ENCODE measurements around the gene FBXO47.

Gene FBXO47, protein sequence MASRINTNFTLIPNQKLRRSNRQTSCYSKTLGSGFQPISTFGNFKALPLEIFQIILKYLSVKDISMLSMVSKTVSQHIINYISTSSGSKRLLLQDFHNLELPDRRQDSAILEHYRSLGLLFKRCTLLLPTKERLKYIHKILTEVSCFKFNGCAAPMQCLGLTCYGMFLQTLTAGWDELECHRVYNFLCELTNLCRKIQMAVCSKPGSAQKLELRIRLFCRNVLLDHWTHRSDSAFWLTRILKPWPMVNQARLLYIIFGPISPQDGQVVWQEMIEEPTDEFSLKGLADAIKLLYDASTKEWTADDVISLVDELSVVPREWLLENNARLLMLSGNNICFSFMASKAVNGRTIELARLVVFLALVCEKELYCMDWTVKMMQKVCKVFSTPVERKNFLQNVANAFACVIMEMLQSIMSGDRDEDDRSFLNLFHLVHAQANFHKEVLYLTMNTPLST

DNA sequence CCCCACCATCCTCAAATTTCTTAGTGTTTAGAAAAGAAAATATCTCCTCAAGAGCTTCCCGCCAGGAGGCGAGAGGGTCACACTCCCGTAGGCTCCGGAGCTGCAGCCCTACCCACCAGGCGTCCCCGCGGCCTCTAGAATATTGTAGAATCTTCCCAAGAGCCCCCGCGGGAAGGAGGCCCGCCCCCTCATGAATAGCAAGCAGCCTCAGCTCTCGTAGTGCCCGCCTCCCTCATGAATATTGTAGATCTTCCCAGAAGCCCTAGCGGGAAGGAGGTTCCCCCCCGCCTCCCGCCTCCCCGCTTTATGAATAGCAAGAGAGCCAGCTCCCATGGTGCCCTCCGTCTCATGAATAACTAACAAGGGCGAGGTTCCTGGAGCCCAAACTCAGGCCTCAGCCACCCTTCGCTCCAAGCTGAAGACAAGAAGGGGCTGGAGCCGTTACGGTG lies at the start of gene FBXO47:
TSS of gene FBXO47 (minus strand) at position 114 of the 449 bp plus-strand sequence. CDS start 4,378 bp downstream, outside the sequence.
- peak; percentile 63 to 77 for DNase-seq (ENCODE audit: low read depth in 2 of 2, low spot score in 1 of 2)

DNA sequence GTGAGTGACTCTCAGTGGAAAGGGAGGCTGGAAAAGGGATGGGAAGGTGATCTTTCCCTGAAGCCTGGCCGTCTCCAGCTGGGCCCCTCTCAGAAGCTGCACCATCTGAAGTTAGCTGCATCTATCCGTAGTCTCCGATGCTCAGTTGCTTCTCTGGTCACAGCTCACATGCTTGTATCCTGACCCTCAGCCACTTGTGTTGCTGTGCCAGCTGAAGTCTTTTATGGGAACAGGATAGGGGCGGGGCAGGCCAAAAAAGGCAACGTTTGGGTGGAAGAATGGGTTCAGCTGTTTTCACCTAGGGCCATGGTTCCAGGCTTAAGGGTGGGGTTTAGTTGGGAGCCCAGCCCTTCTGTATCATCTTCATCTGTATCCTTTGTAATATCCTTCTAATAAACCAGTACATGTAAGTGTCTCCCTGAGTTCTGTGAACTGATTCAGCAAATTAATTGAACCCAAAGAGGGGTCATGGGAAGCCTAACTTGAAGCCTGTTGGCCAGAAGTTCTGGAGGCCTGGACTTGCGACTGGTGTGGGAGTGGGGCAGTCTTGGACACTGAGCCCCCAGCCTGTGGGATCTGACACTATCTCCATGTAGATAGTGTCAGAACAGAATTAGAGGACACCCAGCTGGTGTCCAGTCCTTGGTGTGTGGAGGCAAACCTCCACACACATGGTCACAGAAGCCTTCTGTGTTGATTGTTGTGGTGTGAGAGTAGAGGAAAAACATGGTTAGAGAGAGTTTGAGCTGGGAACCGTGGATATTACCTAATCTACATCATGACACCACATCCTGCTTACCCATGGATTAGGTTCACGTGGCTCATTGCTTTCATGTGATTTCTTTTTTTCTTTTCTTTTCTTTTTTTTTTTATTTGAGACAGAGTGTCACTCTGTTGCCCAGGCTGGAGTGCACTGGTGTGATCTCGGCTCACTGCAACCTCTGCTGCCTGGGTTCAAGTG lies 49.3 kb upstream of the FBXO47 start:
- no peak for DNase-seq (ENCODE audit: low read depth in 2 of 2, low spot score in 1 of 2)

DNA sequence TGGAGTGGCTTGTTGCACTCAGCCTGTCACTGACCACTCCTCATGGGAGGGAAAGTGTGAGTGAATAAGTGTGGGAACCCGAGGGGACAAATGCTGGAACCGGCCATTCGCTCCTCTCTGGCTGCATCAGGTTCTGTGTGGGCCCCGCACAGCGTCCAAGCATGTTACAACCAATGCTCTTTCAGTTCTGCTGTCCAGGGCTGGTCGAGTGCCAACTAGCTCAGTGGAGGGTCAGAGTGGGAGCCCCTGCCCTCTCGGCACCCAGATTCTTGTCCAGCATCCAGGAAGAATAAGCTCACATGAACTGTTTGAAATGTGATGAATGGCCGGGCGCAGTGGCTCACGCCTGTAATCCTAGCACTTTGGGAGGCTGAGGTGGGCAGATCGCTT lies 48.3 kb upstream of the FBXO47 start:
- DNase-seq (ENCODE audit: low read depth in 2 of 2, low spot score in 1 of 2) = no peak

DNA sequence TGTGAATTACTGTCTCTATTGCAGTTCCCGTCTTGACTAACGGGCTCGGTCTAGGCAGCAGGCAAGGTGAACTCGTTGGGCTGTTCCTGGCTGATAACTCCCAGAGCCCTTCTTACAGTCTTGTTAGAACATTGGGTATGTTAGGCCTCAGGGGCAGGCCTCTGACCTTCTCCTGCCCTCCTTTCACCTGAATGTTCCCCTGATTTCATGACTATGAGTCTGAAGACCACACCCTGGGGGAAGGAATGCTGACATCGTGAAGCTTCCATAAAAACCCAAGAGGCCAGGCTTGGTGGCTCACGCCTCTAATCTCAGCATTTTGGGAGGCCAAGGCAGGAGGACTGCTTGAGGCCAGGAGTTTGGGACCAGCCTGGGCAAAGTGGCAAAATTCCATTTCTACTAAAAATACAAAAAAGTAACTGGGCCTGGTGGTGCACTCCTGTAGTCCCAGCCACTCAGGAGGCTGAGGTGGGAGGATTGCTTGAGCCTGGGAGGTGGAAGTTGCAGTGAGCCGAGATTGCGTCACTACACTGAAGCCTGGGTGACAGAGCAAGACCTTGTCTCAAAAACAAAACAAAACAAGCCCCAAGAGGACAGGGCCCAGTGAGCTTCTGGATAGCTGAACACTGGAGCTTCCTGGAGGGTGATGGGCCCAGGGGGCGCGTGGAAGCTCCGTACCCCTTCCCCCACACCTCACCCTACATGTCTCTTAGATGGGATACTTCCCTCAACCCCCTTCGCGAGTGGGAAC lies 47.8 kb upstream of the FBXO47 start:
- DNase-seq (ENCODE audit: low read depth in 2 of 2, low spot score in 1 of 2) = no peak

DNA sequence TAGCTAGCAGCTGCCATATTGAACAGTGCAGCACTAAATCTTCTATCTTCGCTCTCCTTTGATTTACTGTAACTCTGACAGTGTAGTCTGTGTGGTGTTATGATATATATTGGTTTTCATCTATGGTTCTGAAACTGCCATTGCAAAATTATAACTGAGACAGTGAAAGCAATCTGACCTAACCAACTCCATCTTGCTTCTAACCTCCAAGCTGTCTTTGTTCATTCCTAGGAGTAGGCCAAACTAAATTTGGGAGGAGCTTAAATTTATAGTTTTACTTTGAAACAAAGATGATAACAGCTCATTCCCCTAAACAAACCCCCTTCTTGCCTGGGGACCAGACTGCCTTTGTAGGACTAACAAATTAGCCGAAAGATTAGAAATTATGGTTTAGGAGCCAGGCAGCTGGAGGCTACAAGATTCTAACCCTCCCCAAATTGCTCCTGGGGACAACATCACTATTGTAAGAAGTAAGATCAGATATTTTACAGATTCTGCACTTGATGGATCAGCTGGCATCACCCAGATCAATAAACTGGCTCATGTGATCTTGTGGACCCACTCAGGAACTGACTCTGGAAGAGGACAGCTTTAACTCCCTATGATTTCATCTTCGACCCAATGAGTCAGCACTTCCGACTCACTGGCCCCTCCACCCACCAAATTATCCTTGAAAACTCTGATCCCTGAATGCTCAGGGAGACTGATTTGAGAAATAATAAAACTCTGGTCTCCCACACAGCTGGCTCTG lies 47.0 kb upstream of the FBXO47 start:
- DNase-seq (ENCODE audit: low read depth in 2 of 2, low spot score in 1 of 2) = no peak

DNA sequence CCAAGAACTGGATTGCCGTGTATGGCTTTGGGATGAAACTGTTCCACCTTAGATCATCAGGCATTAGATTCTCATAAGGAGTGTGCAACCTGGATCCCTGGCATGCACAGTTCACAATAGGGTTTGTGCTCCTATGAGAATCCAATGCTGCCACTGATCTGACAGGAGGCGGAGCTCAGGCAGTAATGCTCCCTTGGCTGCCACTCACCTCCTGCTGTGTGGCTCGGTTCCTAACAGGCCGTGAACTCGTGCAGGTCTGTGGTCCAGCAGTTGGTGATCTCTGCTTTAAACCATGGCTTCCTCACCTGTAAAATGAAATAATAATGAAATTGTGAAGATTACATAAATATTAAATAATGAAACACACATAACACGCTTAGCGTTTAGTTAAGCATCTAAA lies 45.5 kb upstream of the FBXO47 start:
- no peak for DNase-seq (ENCODE audit: low read depth in 2 of 2, low spot score in 1 of 2)

DNA sequence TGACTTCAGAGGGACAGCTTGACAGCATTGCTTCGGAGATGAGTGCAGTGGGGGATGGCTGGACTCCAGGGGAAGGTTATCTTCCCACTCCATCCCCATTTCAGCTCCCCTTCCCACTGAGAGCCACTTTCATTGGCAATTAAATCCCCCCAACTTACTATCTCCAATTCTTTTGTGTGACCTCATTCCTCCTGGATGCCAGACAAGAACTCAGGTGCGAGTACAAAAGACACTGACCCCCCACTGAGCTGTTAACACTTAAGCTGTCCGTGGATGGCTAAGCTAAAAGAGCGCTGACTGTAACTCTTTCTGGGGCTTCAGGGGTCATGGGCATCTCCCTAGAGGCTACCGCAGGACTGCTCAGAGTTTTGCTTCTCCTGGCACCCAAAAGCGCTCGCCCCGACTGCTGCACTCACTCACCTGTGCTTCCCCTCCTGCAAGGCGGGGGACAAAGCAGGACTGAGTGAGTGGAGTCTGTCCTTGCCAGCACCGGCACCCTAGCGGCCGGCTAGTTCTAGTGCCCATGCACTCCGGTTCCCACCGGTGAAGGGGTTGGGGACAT lies 44.8 kb upstream of the FBXO47 start:
- no peak for DNase-seq (ENCODE audit: low read depth in 2 of 2, low spot score in 1 of 2)

DNA sequence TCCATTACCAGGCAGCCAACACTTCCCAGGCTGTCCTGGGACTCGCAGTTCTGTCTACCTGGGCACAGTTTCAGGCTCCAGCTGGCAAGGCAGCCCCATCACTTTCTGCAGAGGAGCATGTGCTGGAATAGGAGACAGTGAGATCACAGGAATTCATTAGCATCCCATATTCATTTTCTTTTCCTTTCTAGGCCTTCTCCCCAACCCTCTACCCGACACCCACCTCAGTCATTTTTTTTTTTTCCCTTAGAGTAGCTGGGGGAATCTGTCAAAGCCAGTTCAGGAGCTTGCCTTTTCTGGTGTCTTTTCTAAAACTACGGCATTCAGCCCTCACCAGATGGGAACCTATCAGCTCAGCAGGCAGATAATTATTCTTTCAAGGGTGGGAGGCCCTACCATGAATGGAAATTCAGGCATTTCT lies 42.4 kb upstream of the FBXO47 start:
- no peak for DNase-seq (ENCODE audit: low read depth in 2 of 2, low spot score in 1 of 2)

DNA sequence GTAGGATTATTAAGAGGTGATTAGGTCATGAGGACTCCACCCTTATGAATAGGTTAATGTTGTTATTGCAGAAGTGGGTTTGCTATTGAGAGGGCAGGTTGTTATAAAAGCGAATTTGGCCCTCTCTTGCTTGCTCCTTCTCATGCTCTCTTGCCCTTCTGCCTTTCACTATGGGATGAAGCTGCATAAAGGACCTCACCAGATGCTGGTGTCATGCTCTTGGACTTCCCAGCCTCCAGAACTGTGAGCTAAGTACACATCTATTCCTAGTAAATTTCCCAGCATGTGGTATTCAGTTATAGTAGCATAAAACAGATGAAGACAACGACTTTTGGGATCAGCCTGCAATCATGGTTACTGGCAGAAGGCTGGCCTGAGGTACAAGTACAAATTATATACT lies 41.4 kb upstream of the FBXO47 start:
- no peak for DNase-seq (ENCODE audit: low read depth in 2 of 2, low spot score in 1 of 2)

DNA sequence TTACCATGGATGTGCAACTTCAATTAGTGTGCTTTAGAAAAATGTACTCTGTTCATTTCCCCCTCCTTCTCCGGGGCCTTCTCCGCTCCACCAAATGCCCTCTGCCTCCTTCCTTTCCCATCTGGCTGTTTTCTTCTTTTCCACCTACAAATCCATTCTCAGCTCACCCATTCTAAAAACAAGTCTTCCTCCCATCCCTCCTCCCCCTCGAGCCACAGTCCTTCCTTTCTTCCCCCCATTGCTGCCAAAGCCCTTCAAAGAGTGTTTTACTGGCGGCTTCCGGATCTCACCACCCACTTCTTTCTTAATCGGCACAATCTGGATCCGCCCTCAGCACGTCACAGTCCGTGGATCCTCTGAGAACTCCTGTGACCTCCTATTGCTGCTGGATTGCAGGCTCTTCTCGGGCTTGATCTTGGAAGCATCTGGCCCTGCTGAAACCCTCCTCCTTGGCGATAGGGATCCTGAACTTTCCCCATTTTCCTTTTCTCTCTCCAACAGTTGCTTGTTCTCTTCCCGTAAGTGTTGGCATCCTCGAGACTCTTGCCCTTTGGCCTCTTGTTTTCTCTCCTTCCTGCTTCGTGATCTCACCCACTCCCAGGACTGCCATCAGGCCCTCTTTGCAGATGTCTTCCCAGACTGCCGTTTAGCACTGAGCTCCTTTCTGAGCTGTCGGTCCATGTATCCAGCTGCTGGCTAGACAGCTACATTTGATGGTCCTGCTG lies 36.0 kb upstream of the FBXO47 start:
- peak in 1 of 2 donors; percentile 7 for DNase-seq (ENCODE audit: low read depth in 2 of 2, low spot score in 1 of 2)

DNA sequence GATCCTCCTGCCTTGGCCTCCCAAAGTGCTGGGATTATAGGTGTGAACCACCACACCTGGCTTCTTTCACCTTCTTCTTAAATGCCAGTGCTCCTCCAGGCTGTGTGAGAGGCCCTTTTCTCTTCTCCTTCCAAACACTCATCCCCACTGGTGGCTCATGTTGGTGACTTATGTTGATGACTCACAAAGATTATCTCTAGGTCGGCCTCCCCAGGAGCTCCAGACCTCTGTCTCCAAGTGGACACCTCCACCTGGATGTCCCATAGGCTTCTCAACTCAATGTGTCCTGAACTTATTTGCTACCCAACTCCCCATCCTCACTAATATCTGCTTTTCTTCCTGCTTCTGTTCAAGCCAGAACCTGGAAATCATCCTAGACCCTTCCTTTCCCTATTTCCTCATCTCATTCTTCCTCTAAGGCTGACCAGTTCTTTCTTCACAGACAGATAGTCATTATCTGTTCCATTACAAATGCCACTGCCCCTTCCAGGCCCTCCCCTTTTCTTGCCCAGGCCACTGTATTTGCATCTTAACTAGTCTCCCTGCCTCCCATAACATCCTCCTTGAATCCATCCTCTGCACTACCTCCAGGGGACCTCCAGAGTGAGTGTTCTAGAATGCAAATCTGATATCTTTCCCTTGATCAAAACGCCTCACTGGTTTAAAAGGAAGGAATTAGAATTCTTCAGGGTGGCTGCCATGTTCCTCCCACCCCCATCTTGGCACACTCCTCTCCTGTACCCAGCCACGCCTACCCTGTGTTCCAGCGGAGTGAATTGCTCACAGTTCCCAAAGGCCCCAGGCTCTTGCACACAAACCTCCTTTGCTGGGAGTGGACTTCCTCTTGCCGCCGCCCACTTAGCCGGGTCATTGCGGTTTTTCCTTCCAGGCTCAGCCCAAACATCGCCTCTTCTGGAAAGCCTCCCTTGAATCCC lies 34.8 kb upstream of the FBXO47 start:
- DNase-seq (ENCODE audit: low read depth in 2 of 2, low spot score in 1 of 2) = no peak

DNA sequence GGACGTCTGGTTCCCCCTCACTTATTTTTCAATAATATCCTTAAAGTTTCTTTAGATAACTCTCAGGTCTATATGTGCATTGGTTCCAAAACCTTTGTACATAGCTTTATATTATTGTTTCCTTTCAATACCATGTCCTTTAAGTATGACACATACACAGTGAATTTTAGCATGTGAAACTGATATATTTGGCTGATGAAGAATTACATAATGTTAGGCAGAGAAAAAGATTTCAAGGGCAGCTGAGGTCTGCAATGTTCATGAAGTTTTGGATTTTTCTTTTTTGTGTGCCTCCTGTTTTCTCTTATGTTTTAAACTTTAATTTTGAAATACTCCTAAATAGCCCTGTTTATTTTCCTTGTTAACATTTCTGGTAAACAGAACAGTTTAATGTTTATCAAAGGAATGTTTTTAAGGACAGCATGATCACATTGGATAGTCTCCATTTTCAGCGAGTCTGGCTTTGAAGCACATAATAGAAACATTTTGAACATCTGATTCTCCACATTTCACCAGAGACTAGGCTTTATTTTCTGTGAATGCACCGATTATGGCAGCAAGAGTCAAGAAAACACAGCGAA lies 32.9 kb upstream of the FBXO47 start:
- no peak for DNase-seq (ENCODE audit: low read depth in 2 of 2, low spot score in 1 of 2)

DNA sequence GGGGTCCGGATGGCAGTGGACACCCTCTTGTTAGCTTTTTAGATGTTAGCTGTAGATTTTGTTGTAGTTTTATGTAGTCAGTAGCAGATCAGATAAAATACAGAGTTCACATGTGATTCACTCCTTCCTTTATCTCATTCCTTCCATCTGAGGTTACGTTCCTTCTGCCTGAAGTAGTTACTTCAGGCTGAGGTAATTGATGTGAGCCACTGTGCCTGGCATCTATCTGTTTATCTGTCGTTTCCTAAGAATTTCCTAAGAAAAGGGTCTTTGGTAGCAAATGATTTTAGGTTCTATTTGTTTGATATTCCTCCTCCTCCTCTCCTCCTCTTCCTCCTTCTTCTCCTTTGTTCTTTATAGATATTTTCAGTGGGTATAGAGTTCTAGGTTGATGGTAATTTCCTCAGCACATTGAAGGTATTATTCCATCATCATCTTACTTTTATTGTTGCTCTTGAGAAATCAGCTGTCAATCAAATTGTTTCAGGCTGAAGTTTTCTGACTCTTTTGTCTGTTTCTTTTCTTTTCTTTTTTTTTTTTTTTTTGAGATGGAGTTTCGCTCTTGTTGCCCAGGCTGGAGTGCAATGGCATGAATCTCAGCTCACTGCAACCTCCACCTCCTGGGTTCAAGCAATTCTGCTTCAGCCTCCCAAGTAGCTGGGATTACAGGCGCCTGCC lies 29.6 kb upstream of the FBXO47 start:
- no peak for DNase-seq (ENCODE audit: low read depth in 2 of 2, low spot score in 1 of 2)

DNA sequence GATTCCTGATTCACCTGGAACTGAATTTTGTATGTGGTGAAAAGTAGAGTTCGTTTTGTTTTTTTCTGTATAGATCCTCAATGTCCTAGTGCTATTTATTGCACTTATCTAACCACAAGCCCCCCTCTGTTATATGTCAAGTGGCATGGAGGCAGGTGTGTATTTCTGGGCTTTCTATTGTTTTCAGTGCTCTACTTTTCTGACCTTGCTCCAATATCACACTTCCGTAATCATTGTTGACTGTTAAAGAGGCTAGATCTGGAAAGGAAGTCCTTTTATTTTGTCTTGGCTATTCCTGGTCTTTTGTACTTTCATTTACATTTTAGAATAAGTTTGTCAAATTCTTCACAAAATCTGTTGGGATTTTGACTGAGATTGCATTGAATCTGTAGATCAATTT lies 26.8 kb upstream of the FBXO47 start:
- no peak for DNase-seq (ENCODE audit: low read depth in 2 of 2, low spot score in 1 of 2)

DNA sequence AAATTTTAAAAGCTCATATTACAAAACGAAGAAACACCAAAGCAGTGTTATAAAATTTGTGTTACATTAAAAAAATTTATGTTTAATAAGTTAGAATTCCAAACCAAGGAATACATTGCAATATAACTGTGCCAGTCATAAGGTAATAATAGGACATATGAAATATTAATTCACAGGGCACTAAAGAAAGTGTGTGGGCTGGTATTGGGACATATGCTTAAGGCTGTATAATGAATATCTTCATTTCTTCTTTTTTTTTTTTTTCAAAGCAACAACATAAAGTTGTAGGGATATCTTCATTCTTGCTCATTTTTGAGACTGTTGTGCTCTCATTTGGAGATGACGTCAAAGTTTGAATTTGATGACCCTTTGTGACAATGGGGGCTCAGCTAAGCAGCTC lies 17.5 kb upstream of the FBXO47 start:
- no peak for DNase-seq (ENCODE audit: low read depth in 2 of 2, low spot score in 1 of 2)

DNA sequence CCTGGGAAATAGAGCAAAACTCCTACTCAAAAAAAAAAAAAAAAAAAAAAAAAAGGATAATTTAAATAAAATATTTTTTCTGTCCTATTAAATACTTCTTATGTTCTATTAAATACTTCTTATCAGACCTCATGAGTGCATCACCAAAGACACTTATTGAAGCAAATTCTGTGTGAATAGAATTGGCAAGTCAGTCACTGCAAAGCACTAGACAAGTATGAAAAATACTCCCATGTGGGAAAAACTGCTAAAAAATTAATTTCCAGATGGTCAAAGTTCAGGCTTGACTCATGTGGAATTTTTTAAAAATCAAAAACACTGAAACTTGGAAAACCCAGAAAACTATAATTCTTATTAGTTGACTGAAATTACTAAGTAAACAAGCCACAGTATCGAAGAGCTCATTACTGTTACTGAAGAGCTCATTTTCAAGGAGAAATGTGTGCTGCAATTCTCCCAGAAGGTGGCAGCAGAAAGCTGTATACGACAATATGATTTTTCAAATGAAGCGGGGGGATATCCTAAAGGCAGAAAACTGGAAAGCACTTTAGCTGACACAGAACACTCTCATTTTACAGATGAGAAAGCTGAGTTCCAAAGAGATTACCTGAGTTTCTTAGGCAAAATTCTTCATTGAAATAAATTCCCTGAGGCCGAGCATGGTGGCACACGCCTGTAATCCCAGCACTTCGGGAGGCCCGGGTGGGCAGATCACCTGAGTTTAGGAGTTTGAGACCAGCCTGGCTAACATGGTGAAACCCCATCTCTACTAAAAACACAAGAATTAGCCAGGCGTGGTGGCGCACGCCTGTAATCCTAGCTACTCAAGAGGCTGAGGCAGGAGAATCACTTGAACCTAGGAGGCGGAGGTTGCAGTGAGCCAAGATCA lies 15.9 kb upstream of the FBXO47 start:
- no peak for DNase-seq (ENCODE audit: low read depth in 2 of 2, low spot score in 1 of 2)

Data from stimulated activated CD8-positive, alpha-beta memory T cell treated with anti-CD3 and anti-CD28 coated beads, Interleukin-4, amount 100 ng/mL, for 4 hours (primary cell).